Stimulated activated naive CD8-positive, alpha-beta T cell treated with anti-CD3 and anti-CD28 coated beads, Interleukin-15, Interleukin-2, amounts not matched to agents 100 U/mL and 50 U/mL, for 24 hours (primary cell): Measurements from ENCODE around the gene CST1.
A peak's percentile ranks its signal among the peaks of the same experiment; 100 is the strongest.
"Not testable (repeated sequence)": the region's sequence is repeated elsewhere in the genome, so short reads cannot be mapped to it uniquely, and the experiment has no call there.

Source experiments
- ATAC-seq: fragments of 150-1000 bp; cut with Tn5 transposase; one replicate; pipeline ENCODE4 v1.10.0; 2021
- DNase-seq: peaks from one replicate; pipeline ENCODE4 v3.0.0; 2021

The CST1 gene

GRCh38 chr20:23754731-23755130, 4.0 kb upstream of the CST1 start:
- ATAC-seq (no peak), DNase-seq (no peak)

GRCh38 chr20:23753589-23753988, 2.9 kb upstream of the CST1 start:
- DNase-seq (no peak), ATAC-seq (no peak)

GRCh38 chr20:23753194-23753548, 2.4 kb upstream of the CST1 start:
- no peak for DNase-seq
- ATAC-seq, result no peak

- DNase-seq, result no peak
- no peak for ATAC-seq
These were observed 1.9 kb upstream of the CST1 start for GRCh38 chr20:23752481-23753193.

GRCh38 chr20:23752019-23752418, 1.3 kb upstream of the CST1 start:
- DNase-seq (no peak), ATAC-seq (no peak)

- DNase-seq (no peak), ATAC-seq (no peak)
These were observed 989 bp downstream of the CST1 start for GRCh38 chr20:23749746-23750145.

DNA sequence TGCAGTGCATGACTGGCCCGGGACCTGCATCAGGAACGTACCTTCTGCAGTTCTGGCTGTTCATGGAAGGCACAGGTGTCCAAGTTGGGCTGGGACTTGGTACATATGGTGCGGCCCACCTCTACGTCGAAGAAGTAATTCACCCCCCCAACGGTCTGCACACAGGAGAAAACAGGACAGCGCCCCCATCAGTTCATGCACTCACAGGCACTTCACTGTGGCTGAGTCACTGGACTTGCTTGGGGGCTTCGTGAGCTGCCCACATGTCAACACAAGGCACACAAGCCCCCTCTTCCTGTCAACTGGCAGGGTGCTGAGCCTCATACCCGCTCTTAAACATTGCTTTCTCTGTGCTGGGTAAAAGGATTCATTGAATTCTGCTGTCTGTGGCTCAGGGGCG, 1.8 kb downstream of the CST1 start:
- ATAC-seq, DNase-seq: not testable (repeated sequence)

- DNase-seq, ATAC-seq: not testable (repeated sequence)
These were observed 3.2 kb downstream of the CST1 start for GRCh38 chr20:23747551-23747950.

DNA sequence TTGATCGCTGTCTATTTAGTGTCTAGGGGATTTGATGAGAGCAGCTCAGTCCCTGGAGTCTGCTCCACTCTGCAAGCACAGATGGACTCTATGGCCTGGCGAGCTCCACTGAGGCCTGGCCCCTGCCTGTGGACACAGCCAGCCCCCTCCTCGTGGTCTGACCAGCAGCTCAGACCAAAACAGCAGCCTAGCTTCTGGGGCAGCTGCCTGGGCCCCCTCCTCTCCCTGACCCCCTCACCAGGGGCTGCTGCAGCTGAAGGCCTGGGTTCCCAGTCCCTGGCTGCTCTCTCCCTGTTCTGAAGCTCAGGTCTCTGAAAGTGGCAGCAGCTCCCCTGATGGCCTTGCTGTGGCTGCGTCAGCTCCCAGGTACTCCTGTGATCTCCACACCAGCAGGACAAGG, 3.6 kb downstream of the CST1 start:
- not testable (repeated sequence) for ATAC-seq, DNase-seq

DNA sequence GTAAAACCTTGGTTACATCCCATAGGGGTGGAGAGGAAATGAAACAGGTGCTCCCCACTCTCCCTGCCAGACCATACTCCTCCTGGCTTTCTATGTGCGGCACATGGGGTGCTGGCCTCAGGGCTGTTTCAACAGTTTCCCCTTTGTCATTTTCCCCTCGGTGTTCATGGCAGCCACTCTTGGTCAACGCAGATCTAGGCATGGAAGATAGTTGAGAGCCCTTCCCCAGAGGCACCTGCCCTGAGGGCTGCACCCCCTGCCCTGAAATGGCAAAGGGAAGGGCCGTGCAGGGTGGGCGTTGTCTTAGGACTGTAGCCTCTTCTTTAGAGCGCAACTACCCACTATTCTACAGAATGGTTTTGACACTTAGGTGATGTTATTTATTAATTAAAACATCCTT, 4.4 kb downstream of the CST1 start:
- DNase-seq (no peak), ATAC-seq (no peak)

DNA sequence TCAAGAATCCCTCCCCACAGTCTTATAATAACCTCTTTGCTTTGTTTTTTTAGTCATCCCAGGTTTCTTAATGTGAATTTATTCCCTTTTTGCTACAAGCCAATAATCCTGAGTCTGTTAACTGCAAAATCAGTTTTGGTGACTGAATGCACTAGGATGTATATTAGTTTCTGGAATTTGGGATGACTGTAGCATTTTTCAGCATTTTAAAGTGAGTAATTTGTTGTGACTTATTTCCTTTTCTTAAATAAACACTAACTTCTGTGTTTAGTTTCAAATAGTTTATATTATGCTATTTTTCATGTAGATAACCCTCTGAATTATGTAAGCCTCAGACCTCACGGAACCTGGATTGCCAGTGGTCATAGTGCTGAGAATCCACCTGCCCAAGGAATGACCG, 5.5 kb downstream of the CST1 start:
- DNase-seq, result no peak
- no peak for ATAC-seq

GRCh38 chr20:23744817-23745216, 5.9 kb downstream of the CST1 start:
- ATAC-seq, result no peak
- no peak for DNase-seq

DNA sequence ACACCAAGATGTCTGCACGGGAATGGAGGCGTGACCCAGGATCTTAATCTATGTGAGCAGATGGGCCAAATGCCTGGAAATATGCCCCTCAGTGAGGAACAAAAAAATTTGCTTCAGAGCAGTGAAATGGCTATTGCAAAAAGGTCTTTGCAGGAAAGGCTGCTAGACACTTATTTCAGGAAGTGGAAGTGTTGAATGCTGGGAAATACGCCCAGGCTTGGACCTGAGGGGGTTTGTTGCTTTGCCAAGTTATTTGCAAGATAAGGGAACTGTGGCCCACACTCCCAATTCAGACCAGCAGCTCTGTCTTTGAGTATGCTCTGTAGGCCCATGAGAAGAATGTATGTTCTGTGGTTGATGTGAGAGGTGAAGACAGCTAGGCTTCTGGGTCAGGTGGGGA, 15.3 kb downstream of the CST1 start:
- not testable (repeated sequence) for DNase-seq, ATAC-seq

GRCh38 chr20:23734949-23735348, 15.8 kb downstream of the CST1 start:
- not testable (repeated sequence) for DNase-seq, ATAC-seq

- DNase-seq, ATAC-seq: not testable (repeated sequence)
These were observed 16.3 kb downstream of the CST1 start for GRCh38 chr20:23734440-23734839.

DNA sequence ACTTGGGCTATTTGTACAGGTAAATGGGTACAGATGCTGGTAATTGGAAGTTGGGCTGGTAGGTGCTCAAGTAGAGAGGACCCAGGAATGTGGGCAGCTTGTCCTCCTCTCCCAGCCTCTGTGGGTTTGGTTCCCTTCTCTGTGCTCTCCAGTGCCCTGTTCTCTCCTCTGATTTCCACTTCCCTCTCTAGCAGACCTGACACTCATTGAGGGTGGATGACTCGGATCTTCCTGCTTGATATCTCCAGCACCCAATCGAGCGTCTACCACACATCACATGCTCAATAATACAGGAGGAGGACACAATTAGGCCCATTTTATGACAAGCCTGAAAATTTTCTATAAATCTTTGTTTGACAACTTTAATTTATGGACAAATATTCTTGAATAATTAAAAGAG, 23.7 kb downstream of the CST1 start:
- ATAC-seq, result no peak

GRCh38 chr20:23725102-23725501, 25.6 kb downstream of the CST1 start:
- ATAC-seq (no peak), DNase-seq (no peak)

More for the DNA sequence above, 23.7 kb downstream of the CST1 start:
- no peak for DNase-seq

GRCh38 chr20:23723659-23724307, 27.0 kb downstream of the CST1 start:
- peak; percentile 59 for ATAC-seq
- DNase-seq, result peak; percentile 37

DNA sequence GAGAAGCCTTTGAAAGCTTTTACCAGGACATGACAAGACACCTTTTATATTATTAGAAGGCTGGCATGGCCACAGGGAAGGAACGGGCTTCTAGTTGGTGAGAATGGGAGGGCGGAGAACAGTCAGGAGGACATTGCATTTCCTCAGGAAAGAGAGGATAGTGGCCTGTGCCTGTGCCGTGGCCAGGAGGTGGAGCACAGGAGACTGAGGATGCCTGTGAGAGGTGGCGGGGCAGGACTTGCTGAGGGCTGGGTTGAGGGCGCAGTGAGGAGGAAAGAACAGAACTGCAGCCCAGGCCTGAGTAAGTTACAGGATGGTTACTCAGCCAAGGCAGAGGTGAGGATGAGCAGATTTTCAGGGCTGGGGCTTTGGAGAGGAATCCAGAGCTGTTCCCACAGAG, 27.9 kb downstream of the CST1 start:
- not testable (repeated sequence) for DNase-seq, ATAC-seq

DNA sequence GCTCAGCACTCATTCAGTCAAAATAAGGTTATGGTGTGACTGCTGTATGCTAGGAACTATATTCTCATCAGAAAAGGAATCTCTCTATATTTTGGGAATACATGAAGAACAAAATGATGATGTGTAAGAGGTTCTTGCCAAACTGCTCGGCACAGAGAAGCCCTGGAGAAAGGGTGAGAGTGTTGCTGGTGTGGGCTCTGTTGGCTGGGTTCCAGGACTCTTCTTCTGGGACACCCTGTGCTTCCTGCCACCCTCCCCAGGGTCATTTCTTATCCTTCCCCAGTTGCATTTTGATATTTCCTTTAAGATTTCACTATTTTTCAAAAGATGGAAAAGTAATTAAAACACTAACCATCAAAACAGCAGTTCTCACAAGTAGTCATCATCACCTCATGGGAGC, 28.8 kb downstream of the CST1 start:
- DNase-seq (no peak), ATAC-seq (no peak)

- not testable (repeated sequence) for ATAC-seq, DNase-seq
These were observed 31.4 kb downstream of the CST1 start for GRCh38 chr20:23719351-23719750.

GRCh38 chr20:23711778-23712177, 39.0 kb downstream of the CST1 start:
- not testable (repeated sequence) for ATAC-seq, DNase-seq

DNA sequence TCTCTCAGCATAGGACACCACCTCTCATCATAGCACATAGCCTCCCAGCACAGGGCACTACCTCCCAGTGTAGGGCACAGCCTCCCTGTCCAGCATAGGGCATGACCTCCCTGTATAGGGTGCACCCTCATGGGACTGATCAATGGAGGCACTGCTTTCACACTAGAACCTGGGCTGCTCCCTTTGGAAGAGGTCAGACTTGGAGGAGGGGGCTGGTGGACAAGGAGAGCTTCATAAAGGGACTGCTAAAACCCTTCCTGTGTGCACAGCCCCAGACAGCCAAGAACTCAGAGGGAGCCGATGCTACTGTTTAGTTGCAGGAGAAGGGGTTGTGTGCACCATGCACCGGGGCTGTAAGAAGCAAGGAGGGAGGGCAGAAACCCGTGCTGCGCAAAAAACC, 40.0 kb downstream of the CST1 start:
- ATAC-seq (no peak), DNase-seq (no peak)

DNA sequence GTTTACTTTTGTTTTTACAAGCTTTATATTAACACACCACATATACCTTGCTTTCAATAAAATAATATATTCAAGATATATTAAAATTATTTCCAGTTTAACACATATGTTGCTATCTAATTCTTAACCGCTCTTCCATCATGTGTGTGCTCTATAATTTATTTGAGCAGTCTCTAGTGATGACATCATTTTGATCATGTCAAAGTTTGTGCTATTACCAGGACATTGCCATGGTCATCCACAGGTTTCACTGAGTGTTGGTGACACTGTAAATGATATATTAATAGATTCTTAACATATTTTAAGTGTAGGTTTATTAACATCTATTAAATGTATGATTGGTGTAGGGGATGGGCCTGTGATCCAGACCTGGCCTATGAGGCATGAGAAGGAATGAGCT, 44.8 kb downstream of the CST1 start:
- no peak for DNase-seq
- no peak for ATAC-seq
